GM19025 (cell line): ENCODE results near the gene LRRIQ1.

Experiments
- ATAC-seq: cut with Tn5 transposase; IDR thresholded peaks from one replicate; pipeline ENCODE4 v1.9.1; 2021; ENCODE audit warnings: mild to moderate bottlenecking, low read depth, moderate library complexity; ENCODE audit not compliant: unreplicated experiment

The LRRIQ1 gene

DNA sequence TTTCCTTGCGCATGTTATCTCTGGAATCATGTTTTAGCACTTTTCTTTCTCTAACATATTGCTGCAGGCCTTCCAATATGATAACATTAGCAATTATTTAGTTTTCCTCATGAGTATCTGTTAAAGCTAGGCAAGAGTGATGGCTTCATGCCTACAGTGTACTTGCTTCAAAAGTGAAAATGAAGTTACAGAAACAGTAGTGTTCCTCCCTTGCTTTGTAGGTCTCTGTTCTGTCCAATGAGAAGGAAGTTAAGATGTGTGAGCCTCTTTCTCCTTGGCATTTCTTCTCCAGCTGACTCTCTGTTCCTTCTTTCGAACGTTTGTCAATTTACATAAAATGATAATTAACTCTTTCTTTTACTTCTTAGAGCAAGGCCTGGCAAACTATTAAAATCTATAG lies 22.2 kb downstream of the LRRIQ1 start:
- no peak for ATAC-seq

DNA sequence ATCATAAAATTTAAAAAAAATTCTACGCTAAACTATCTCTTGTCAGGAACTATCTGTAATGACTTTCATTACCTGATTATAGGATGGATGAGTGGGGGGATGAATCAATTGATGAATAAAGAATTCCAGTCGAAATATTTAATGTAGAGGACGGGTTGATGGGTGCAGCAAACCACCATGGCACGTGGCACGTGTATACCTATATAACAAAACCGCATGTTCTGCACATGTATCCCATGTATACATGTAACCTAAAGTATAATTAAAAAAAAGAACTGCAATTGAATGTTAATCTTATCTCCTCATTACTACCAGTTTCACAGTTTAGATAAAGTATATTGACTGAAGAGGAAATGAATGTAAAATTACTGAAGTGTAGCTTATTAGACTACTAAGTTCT lies 23.4 kb downstream of the LRRIQ1 start:
- no peak for ATAC-seq

DNA sequence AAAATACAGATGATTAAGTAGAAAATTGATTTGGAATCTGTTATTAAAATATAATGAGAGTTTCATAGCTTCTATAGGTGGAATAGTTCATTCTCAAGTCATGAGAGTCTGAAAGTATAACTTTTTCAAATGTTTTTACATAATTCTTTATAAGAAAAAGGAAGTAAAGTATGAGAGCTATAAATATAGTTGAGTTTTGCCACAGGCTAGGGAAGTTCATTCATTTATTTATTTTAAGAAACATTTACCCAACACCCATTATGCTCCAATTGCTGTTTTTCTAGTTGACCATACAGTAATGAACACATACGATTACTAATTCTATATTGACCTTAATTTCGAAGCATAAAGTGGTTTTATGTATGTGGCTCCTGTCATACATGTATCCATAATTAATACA lies 24.8 kb downstream of the LRRIQ1 start:
- ATAC-seq, result no peak

DNA sequence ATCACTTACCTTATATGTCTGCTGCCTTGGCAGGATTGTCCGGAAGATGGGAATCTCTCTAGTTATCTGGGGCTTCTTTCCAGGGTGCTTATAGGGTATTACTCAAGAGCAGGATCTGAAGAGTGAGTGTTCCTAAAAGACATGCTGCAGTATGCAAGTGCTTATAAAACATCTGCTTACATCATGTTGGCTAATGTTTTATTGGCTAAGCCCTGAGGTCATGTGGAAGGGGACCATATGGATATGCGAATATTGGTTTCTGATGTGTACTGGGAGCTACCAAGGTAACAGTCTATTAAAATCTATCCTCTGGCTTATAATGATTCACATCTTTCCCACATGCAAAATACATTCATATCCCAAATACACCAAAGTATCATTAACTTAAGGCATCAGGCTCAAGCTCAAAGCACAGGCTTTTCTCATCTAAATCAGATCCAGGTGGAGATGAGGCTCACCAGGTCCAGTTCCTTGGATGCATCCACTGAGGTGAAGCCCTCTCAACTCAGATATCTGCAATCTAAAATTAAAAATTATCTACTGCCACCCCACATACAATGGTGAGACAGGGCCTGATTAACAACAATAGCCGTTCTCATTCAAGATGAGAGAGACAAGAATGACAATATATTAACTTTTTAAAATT lies 29.8 kb downstream of the LRRIQ1 start:
- ATAC-seq, result no peak

DNA sequence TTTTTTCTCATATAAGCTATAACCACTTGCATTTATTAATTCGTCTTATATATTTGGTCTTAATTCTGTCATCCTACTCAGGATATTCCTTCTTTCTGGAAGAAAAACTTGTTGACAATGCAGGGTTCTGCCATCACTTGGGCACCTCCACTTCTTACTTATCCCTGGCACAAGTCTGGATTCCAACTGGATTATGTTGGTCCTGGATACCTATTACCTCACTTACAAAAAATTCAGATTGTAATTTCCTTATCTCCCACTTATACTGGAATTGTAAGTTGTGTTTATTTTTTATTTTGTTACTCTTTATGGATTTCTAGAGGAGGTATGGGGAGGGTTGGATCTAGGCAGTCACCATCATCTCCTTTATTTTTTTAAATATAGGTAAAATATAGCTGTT lies 36.7 kb downstream of the LRRIQ1 start:
- no peak for ATAC-seq

GRCh38 chr12:85076688-85077430 lies 40.7 kb downstream of the LRRIQ1 start:
- no peak for ATAC-seq

DNA sequence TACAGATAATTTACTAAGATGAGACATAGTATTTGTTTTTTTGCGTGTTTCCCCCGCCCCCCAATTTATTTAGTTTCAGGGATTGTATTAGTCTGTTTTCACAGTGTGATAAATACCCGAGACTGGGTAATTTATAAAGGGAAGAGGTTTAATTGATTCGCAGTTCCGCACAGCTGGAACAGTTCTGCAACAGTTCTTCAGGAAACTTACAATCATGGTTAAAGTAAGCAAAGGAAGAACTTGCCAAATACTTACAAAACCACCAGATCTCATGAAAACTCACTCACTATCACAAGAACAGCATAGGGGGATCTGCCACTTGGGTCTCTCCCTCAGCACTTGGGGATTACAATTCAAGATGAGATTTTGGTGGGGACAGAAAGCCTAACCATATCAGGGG lies 48.9 kb downstream of the LRRIQ1 start:
- no peak for ATAC-seq

DNA sequence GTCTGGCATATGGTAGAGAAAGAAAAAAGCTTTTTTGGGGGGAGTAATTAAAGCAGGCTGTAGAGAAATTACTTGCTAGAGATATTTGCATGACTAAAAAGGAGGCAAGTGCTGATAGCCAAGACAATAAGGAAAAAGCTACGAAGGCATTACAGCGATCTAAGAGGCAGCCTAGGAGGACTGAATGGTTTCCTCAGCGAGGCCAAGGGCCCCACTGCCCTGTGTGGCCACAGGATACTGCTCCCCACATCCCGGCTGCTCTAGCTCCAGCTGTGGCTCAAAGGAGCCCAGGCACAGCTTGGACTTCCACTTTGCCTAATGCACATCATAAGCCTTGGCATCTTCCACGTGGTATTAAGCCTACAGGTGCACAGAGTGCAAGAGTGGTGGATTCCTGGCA lies 53.6 kb downstream of the LRRIQ1 start:
- ATAC-seq, result no peak

DNA sequence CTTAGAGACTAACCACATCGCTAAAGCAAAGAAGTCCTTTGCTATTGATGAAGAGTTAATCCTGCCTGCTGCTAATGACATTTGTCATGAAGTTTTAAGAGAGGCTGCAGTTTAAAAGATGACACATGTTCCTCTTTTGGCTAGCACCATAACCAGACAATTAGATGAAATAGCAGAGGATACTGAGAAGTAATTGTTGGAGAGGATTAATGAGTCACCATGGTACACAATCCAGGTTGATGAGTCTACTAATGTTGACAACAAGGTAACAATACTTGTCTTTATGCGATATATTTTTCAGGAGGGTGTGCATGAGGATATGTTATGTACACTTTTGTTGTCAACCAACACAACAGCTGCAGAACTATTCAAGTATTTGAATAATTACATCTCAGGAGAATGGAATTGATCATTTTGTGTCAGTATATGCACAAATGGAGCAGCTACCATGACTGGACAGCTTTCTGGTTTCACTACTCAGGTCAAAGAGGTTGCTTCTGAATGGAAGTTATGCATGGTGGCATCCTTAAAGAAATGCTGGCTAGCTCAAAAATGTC lies 56.7 kb downstream of the LRRIQ1 start:
- ATAC-seq, result no peak

DNA sequence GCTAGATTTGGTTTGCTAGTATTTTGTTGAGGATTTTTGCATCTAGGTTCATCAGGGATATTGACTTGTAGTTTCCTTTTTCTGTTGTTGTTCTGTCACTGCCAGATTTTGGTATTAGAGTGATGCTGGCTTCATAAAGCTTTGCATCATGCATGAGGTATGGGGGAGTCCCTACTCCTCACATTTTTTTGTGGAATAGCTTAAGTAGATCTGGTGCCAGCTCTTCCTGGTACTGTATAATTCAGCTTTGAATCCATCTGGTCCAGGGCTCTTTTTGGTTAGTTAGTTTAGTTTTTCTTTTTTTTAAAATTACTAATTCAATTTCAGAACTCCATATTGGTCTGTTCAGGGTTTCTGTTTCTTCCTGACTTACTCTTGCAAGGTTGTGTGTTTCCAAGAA lies 59.4 kb downstream of the LRRIQ1 start:
- ATAC-seq, result no peak

DNA sequence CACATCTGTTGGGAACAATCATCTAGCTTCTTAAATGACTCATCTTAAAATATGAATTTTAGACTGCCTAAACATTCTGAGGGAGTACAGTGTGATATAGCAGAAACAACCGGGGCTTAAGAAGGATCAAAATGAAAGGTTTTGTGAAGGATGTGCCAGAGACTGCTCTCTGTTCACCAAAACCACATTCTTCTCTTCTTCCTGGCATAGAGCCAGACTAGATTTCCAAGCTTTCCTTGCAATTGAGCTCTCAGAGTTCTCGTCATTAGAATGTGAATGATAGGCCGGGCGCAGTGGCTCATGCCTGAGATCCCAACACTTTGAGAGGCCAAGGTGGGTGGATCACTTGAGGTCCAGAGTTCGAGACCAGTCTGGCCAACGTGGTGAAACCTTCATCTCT lies 94.5 kb downstream of the LRRIQ1 start:
- no peak for ATAC-seq

DNA sequence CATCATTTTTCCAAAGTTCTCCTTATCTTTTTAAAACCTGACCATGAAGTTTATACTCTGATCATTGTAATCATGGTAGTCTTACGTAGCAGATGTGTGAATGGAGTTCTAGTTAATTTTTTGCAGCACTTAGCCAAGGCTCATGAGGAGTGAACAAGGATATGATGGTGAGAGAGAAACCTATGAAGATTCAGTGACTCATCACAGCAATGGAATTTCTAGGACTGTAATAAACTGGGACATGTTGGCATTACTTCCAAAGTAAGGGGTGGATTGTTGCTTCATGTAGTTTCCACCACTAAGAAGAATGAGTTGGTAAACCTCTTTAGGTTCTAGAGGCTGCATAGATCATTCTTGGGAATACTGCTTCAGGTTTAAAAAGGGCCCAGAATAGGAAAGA lies 102.7 kb downstream of the LRRIQ1 start:
- ATAC-seq, result no peak

DNA sequence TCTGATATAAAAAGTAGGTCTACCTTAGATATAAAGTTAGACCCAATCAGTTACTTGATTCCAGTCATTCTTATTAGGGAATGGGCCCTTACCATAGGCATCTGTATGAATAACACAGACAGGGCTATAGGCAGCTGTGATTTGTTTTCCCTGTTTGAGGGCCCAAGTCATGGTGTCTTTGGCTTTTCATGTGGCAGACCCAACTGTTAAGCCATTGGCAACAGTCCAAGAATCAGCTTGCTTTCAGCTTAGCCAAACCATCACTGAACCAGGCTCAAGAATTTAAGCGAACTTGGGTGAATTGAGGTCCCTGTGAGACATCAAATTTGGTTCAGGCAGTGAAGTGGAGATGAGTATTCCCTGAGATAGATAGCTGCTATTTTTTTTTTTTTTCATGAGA lies 111.2 kb downstream of the LRRIQ1 start:
- ATAC-seq, result no peak

DNA sequence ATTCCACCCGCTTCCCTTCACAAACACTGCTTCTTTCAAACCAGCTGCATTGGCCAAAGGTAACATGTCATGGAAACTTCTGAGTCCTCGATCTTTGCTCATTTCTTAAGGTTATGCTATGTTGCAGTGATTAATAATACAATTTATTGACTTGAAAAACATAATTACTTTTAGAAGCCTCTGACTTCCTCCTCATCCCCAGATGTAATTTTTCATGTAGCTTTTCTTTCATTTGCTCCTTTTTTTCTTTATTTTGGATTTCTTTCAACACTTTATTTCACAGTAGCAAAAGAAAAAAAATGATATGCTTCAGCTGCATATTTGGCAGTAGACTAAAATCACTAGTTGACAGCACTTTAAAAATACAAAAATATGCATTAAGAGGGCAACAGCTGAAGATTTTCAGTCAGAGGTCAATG lies 116.2 kb downstream of the LRRIQ1 start:
- ATAC-seq, result no peak

GRCh38 chr12:85155791-85156190 lies 119.6 kb downstream of the LRRIQ1 start:
- ATAC-seq, result no peak

GRCh38 chr12:85156569-85156968 lies 120.4 kb downstream of the LRRIQ1 start:
- no peak for ATAC-seq

GRCh38 chr12:85157035-85157603 lies 121.0 kb downstream of the LRRIQ1 start:
- ATAC-seq, result no peak

- no peak for ATAC-seq
Measured at GRCh38 chr12:85163752-85164321, 127.7 kb downstream of the LRRIQ1 start.

- no peak for ATAC-seq
Measured at GRCh38 chr12:85179680-85180270, 143.6 kb downstream of the LRRIQ1 start.

DNA sequence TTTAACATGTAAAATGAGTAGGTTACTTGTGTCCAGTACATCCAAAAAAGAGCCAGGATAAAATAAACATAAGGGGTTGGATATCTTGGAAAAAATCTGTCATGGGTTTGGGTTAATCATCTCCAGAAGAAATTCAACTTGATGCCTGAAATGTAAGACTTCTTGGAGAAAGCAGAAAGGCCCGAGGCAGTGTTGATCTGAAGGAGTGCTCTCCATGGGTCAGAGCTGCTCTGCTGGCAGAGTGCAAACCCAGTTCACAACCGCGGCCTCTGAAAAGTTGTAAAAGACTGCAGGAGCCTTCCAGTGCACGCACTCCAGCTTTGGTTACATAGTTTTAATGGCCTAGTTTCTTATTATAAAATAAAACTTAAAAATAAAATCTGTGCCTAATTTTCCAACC lies 146.5 kb downstream of the LRRIQ1 start:
- ATAC-seq, result no peak

DNA sequence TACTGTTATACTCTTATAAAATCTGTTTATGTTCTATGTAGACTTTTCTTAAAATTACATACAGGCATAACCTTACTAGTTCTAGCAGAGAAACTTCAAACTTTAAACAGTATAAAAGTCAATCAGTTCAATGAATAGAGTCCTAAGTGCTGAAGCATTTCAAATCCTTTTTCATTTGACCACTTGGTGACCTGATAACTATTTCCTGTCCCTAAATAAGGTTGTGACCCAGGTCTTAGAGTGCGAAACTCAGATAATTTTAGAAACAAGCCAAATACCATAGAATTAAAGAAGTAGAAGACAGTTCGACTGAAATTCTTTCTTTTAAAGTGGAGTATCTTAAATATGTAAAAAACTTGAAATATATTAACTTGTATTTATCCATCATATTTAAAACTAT lies 147.7 kb downstream of the LRRIQ1 start:
- ATAC-seq, result no peak
